HepG2 (cell line): ENCODE results near the gene RAD17. TPM values are rescaled to one million over a fixed set of nuclear protein-coding genes. Genes with fewer than 3 reads are reported as not detected.

Source experiments
- BORCS8-MEF2B ChIP-seq: sonication (generic); formaldehyde crosslinking; IDR thresholded peaks from 2 replicates; pipeline ENCODE4 v1.8.0; 2022; ENCODE audit warnings: mild to moderate bottlenecking, missing genetic modification reagents
- BRCA1 ChIP-seq: sonication (generic); formaldehyde crosslinking; IDR thresholded peaks from 2 replicates; pipeline ENCODE4 v1.4.0; 2020; ENCODE audit warnings: missing genetic modification reagents
- CHD2 ChIP-seq: IDR thresholded peaks from 2 replicates; pipeline ENCODE4 v1.6.1; 2011; ENCODE audit warnings: low read depth, low read length, improper control_type of control experiment
- FOXM1 ChIP-seq: sonication (generic); formaldehyde crosslinking; IDR thresholded peaks from 2 replicates; pipeline ENCODE4 v1.5.0; 2020; ENCODE audit warnings: missing genetic modification reagents
- HDAC6 ChIP-seq: fragments of 200-600 bp; sonication (generic); IDR thresholded peaks from 2 replicates; pipeline ENCODE4 v1.7.0; 2017; ENCODE audit warnings: mild to moderate bottlenecking, antibody characterized with exemption, low read length, low read depth
- MAZ ChIP-seq, 2 experiments: sonication (generic) in 1 of 2; formaldehyde crosslinking in 1 of 2; IDR thresholded peaks; 2 replicates each; pipeline versions ENCODE4 v1.5.0 to v1.6.1; 2012 to 2020; ENCODE audit warnings: low read depth in 2 of 2, mild to moderate bottlenecking in 2 of 2, borderline replicate concordance in 1 of 2, improper control_type of control experiment in 1 of 2, low read length in 1 of 2, missing genetic modification reagents in 1 of 2, moderate library complexity in 1 of 2
- MNT ChIP-seq: fragments of 450-650 bp; IDR thresholded peaks from 2 replicates; pipeline ENCODE4 v1.6.1; 2016
- MXD4 ChIP-seq: IDR thresholded peaks from 2 replicates; pipeline ENCODE4 v1.6.1; 2016; ENCODE audit warnings: mild to moderate bottlenecking, missing biosample characterization, missing genetic modification reagents
- NFYC ChIP-seq: IDR thresholded peaks from 2 replicates; pipeline ENCODE4 v1.6.1; 2016; ENCODE audit warnings: missing genetic modification reagents, missing compliant biosample characterization
- SETDB1 ChIP-seq: sonication (generic); formaldehyde crosslinking; IDR thresholded peaks from 2 replicates; pipeline ENCODE4 v1.5.1; 2020; ENCODE audit warnings: missing genetic modification reagents, mild to moderate bottlenecking, borderline replicate concordance
- SRY ChIP-seq: sonication (generic); formaldehyde crosslinking; IDR thresholded peaks from 2 replicates; pipeline ENCODE4 v1.8.0; 2022; ENCODE audit warnings: mild to moderate bottlenecking, missing genetic modification reagents
- STAT5B ChIP-seq: sonication (generic); formaldehyde crosslinking; IDR thresholded peaks from 2 replicates; pipeline ENCODE4 v1.4.0; 2020; ENCODE audit warnings: missing genetic modification reagents
- ZBTB26 ChIP-seq: IDR thresholded peaks from 2 replicates; pipeline ENCODE4 v1.6.1; 2016; ENCODE audit warnings: missing compliant biosample characterization, missing genetic modification reagents, borderline replicate concordance
- ZBTB8A ChIP-seq: sonication (generic); formaldehyde crosslinking; IDR thresholded peaks from 2 replicates; pipeline ENCODE4 v1.4.0; 2020; ENCODE audit warnings: mild to moderate bottlenecking, low read depth, missing genetic modification reagents, borderline replicate concordance
- ZFP41 ChIP-seq: sonication (generic); formaldehyde crosslinking; IDR thresholded peaks from 2 replicates; pipeline ENCODE4 v1.4.0; 2020; ENCODE audit warnings: mild to moderate bottlenecking, missing genetic modification reagents, borderline replicate concordance
- ZFYVE20 ChIP-seq: sonication (generic); formaldehyde crosslinking; IDR thresholded peaks from 2 replicates; pipeline ENCODE4 v1.8.0; 2023; ENCODE audit warnings: low read depth, mild to moderate bottlenecking, moderate library complexity, missing genetic modification reagents, borderline replicate concordance
- ZHX1 ChIP-seq: sonication (generic); formaldehyde crosslinking; IDR thresholded peaks from 2 replicates; pipeline ENCODE4 v1.8.1; 2022; ENCODE audit warnings: low read depth, mild to moderate bottlenecking, missing genetic modification reagents
- ZIK1 ChIP-seq: sonication (generic); formaldehyde crosslinking; IDR thresholded peaks from 2 replicates; pipeline ENCODE4 v1.5.0; 2020; ENCODE audit warnings: mild to moderate bottlenecking, low read depth, missing genetic modification reagents, borderline replicate concordance
- ZNF281 ChIP-seq: sonication (generic); formaldehyde crosslinking; IDR thresholded peaks from 2 replicates; pipeline ENCODE4 v1.4.0; 2020; ENCODE audit warnings: missing genetic modification reagents, borderline replicate concordance
- ZNF3 ChIP-seq: IDR thresholded peaks from 2 replicates; pipeline ENCODE4 v1.7.0; 2017; ENCODE audit warnings: inconsistent platforms
- polyA plus RNA-seq, 8 experiments: library from polyadenylated mRNA; depleted of rRNA in 3 of 8; stranded (reverse) in 7 of 8; unstranded in 1 of 8; fragments of >200 nt; fragmentation: Illumina TruSeq in 4 of 8; extraction: Trizol in 4 of 8; gene quantifications; 2 replicates each; pipeline versions ENCODE4 v1.2.1 to v1.2.3, GENCODE V29; 2011 to 2016; ENCODE audit warnings: low read depth in 4 of 8, missing spikeins in 1 of 8, mixed read lengths in 1 of 8; ENCODE audit not compliant: insufficient read depth in 1 of 8
- total RNA-seq, 5 experiments: library from RNA; depleted of rRNA; stranded (reverse); fragments of >200 nt; fragmentation: Illumina TruSeq; extraction: Trizol; gene quantifications; 2 replicates each; pipeline ENCODE4 v1.2.3, GENCODE V29; 2016; ENCODE audit warnings: low read depth in 1 of 5

Gene RAD17
- total and polyA plus RNA-seq, 2 of the 13 experiments (the other 11 are each of a cell fraction or from before 2014, with no cell fraction given): 24.0 to 25.9 TPM

GRCh38 chr5:69369340-69370121 lies at the start of gene RAD17, which contains the start of the genes AK6 and TAF9 (continued):
- TF ChIP-seq BRCA1 (CRISPR knock-in tag): peak; percentile 42; the same call in 1 of the 2 replicates
- TF ChIP-seq STAT5B (CRISPR knock-in tag): no peak
- TF ChIP-seq ZFP41 (CRISPR knock-in tag): peak; percentile 25; the same call in 1 of the 2 replicates
- no peak for TF ChIP-seq ZNF281 (CRISPR knock-in tag)
- TF ChIP-seq SETDB1 (CRISPR knock-in tag): no peak
- TF ChIP-seq FOXM1 (CRISPR knock-in tag): no peak
- 0 out of 2 replicates have a peak, but pooled peaks have one; percentile 10 for TF ChIP-seq NFYC (CRISPR knock-in tag)
- TF ChIP-seq BORCS8-MEF2B (CRISPR knock-in tag): no peak; the same call in 1 of the 2 replicates
- TF ChIP-seq ZNF3 (CRISPR knock-in tag): no peak
- TF ChIP-seq MNT: peak; percentile 61
- no peak for TF ChIP-seq ZHX1 (CRISPR knock-in tag)
- TF ChIP-seq ZIK1 (CRISPR knock-in tag): peak; percentile 58; the same call in 1 of the 2 replicates
- no peak; the same call in 1 of the 2 replicates for TF ChIP-seq ZBTB26
- TF ChIP-seq HDAC6: no peak; the same call in 1 of the 2 replicates
- peak; percentile 93 for TF ChIP-seq MAZ (IDR thresholded peaks at IDR 0.05; ENCODE audit: borderline replicate concordance, low read depth, low read length)
- TF ChIP-seq MAZ (CRISPR knock-in tag; IDR thresholded peaks at IDR 0.05; ENCODE audit: low read depth): peak; percentile 91
- peak; percentile 65 for TF ChIP-seq MXD4 (CRISPR knock-in tag)
- TF ChIP-seq SRY (CRISPR knock-in tag): peak; percentile 75; the same call in 1 of the 2 replicates
- TF ChIP-seq ZBTB8A (CRISPR knock-in tag): peak; percentile 94
- TF ChIP-seq ZFYVE20 (CRISPR knock-in tag): no peak
- no peak for TF ChIP-seq CHD2
